PC-3 (cell line): ENCODE measurements around the gene PPP1R13B.
"Not testable (repeated sequence)": the region's sequence is repeated elsewhere in the genome, so short reads cannot be mapped to it uniquely, and the experiment has no call there.

Experiments used
- CTCF ChIP-seq: fragments of 300-600 bp; sonication (generic); conservative IDR thresholded peaks from 2 replicates; pipeline ENCODE4 v1.5.1; 2017; ENCODE audit warnings: antibody characterized with exemption, low read depth, mild to moderate bottlenecking, low read length
- EZH2 ChIP-seq: fragments of 300-600 bp; sonication (generic); IDR thresholded peaks from one replicate; pipeline ENCODE4 v1.6.1; 2017; ENCODE audit warnings: antibody characterized with exemption, mild to moderate bottlenecking, low read length; ENCODE audit not compliant: unreplicated experiment

GRCh38 chr14:103793192-103793591, 54.2 kb downstream of the PPP1R13B start:
- peak; percentile 30; the same call in 1 of the 2 replicates for TF ChIP-seq CTCF
- TF ChIP-seq EZH2, result not testable (repeated sequence)
